Measurements from ENCODE around the gene KRT86.

KRT86 gene

DNA sequence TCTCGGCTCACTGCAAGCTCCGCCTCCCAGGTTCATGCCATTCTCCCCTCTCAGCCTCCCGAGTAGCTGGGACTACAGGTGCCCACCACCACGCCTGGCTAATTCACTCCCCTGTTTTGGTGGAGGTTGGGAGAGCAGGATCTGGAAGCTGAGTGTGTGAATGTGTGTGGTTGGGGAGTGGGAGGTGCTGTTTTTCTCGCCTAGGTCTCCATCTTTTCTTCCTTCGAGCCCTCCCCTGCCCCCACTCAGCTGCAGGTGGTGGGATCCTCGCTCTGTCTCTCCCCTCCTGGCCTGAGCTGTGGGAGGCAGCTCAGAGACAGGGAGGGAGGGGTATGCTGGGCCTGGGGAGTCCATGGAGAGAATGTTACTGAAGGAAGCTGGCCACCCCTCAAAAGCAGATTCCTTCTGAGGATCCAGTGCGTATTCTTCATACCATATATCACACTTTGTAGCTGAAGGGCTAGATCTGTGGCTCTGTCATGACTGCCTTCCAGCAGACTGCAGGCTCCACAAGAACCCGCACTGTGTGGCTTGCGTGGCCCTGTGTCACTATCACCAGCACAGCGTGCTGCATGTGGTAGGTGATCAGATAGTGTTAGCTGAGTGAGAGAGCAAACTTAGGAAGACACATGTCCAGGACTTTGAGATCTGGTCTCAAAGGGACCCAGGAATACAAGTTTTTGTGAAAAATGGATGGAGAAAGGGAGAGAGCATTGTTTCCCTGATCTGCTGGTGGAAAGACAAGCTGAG is 44.0 kb downstream of the KRT86 start:
- no peak for DNase-seq

DNA sequence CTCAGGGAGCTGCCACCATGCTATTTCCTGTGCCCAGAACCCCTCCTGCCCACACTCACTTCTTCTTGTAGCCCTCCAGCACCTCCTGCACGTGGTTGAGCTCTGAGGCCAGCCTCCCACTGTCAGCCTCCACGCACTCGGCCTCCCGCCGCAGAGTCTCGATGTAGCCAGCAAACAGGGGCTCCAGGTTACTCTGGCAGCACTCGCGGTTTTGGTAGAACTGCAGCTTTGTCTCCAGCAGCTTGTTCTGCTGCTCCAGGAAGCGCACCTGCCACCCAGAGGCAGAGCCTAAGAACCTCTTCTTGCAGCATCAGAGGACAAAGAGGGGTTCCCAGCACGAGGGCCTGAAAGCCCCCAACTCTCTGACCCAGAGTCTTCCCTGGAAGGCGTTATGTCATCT is 44.7 kb downstream of the KRT86 start:
- DNase-seq, result no peak

GRCh38 chr12:52320784-52321400 is 46.4 kb downstream of the KRT86 start, which contains the start of gene KRT83:
TSS of gene KRT83 (minus strand) at chr12:52321398. CDS start at chr12:52321335, 63 bp downstream.
- DNase-seq, result no peak

GRCh38 chr12:52321418-52321817 is 47.0 kb downstream of the KRT86 start:
- DNase-seq, result no peak

- no peak for DNase-seq
These were observed 47.6 kb downstream of the KRT86 start for GRCh38 chr12:52322069-52322468.

- no peak for DNase-seq
These were observed 48.6 kb downstream of the KRT86 start for GRCh38 chr12:52323001-52323400.

DNA sequence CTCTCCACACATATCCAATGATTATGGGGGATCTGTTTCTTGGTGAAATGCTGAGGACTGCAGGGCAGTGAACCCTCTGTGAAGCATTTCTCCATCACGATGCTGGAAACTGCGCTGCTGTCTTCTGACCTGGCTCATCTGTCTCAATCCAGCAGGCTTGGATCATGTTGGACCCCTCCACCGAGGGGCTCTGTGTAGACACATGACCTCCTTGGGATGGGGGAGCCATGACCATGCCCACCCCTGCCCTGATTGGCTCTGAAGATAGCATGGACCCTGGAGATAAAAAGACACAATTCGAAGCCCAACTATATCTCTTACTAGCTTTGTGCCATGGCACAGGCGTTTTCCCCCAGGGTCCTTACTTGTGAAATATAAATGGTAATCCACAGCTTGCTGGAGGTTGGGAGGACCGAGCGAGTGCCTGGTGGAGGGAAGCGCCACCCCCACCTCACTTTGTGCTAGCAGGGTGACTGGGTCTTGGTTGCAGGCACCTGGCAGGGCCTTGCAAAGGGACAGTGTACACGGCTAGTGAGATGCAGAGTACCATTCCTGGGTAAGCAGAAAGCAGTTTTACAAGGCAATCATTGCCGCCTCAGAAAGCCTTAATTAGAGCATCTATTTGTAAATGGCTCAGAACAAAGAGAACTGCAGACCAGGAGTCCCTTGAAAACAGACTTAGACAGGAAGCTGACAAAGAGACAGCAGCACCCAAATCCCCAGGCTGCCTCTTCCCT is 49.1 kb downstream of the KRT86 start:
- DNase-seq, result no peak

GRCh38 chr12:52324153-52324444 is 49.7 kb downstream of the KRT86 start:
- DNase-seq, result no peak

- DNase-seq, result peak; percentile 70
These were observed 52.8 kb downstream of the KRT86 start for GRCh38 chr12:52327052-52327829.

GRCh38 chr12:52327830-52328500 is 53.5 kb downstream of the KRT86 start:
- DNase-seq, result no peak

DNA sequence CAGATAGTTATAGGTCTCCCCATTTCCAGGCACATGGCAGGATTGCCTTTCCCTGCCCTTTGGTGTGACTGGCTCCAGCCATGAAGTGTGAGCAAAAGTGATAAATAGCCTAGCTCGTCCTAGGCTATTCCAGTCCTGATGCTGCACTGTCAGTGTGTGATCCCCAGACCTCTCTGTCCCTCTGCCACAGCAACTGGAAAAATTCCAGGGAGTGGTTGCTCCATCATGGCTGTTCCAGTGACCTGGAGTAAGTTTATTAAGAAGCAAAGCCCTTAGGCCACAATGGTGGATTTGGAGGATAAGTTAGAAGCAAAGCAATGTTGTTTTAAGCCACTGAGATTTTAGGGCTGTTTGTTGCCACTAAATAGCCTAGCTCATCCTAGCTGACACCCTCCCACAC is 56.6 kb downstream of the KRT86 start:
- no peak for DNase-seq

DNA sequence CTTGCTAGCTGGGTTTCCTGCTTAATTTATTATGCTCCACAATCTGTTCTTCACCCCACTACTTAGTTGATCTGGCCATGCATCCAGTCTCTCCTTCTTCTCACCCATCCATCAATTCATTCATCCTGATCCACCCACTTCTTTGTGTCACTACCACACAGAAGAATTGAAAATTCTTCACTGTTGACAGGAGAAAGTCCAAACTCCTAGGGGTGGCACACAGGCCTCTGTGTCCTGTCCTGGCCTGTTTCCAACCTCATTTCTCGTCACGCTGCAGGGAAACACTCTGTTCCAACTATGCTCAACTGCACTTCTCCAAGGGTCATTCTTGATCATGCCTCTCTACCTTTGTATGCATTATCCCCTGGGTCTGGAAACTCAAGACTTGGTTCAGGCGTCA is 57.4 kb downstream of the KRT86 start:
- DNase-seq, result no peak

DNA sequence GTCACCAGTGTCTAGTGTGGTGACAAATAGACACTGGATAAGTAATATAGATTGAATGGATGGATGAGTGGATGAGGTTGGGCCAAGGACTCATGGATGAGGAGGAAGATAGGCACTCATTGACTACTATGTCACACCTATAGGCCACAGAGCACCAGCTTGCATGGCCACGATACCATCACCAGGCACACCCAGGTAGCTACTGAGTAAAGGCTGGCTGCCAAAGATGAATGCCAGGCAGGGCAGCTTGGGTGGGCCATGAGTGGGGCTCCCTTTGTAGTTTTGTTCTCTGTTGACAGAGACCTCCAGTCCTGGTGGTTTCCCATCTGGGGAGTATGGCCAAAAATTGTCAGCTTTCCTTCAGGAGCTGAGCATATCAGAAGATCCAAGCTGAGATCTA is 57.9 kb downstream of the KRT86 start:
- DNase-seq, result no peak

- no peak for DNase-seq
These were observed 58.9 kb downstream of the KRT86 start for GRCh38 chr12:52333321-52333720.

DNA sequence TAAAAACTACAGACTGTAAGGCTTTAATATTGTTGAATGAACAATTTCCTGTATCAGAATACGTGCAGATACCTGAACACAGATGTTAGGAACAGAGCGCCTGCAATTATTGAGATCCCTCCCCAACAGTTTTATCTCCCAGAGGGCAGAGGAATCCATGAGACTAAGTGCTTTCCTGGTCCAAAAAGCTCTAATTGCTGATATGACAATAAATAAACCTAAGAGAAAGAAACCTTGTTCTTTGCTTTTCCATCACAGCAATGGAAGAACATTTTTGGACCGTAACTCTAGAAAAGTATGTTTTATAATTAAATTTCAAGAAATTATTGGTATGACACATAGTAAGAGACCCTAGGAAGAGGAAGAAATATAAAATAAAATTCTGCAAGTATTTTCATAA is 59.7 kb downstream of the KRT86 start:
- no peak for DNase-seq

DNA sequence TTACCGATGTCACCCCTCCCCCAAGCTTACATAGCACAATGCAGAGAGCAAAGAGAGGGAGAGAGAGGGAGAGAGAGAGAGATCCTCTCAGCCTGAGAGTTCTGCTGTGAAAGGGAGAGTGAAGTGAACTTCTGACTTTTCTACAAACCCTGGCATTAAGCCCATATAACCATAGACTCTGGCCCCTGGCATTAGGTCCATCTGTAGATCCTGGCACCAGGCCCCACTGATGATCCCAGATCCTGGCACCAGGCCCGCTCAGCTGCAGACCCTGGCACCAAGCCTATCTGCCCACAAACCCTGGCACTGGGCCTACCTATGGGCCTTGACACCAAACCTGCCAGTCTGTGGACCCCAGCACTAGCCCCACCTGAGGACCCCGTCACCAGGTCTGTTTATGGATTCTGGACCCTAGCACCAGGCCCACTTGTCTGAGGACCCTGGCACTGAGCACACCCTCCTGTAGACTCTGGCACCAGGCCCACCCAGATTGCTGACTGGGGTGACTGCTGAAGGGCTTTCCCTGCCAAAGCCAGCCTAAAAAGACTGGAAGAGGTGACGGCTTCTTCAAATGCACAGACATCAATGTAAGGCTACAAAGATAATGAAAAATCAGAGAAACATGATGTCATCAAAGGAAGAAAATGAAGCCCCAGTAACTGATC is 61.3 kb downstream of the KRT86 start:
- no peak for DNase-seq

DNA sequence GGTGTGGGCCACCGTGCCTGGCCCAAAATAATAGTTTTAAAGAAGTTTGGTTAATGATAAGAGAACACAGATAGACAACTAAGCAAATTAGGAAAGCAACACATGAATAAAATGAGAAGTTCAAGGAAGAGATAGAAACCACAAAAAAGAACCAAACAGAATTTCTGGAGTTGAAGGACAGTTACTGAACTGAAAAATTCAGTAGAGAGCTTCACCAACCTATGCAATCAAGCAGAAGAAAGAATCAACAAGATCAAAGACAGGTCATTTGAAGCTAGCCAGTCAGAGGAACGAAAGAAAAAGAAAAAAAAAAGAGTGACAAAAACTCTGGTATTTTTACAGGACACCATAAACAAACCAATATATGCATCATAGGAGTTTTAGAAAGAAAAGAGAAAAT is 62.2 kb downstream of the KRT86 start:
- DNase-seq, result no peak

- no peak for DNase-seq
These were observed 62.6 kb downstream of the KRT86 start for GRCh38 chr12:52337054-52337453.

GRCh38 chr12:52338241-52338960 is 64.0 kb downstream of the KRT86 start:
- DNase-seq, result no peak

- no peak for DNase-seq
These were observed 66.7 kb downstream of the KRT86 start for GRCh38 chr12:52341066-52341580.

- no peak for DNase-seq
These were observed 68.5 kb downstream of the KRT86 start for GRCh38 chr12:52342781-52343490.

Measured in activated gamma-delta T cell treated with Interleukin-2 at 50 U/mL for 16 hours (primary cell).